Activated CD4-positive, alpha-beta T cell treated with anti-CD3 and anti-CD28 coated beads for 36 hours (primary cell): ENCODE results near the gene BAD. TPM values are rescaled to one million over a fixed set of nuclear protein-coding genes. Genes with fewer than 3 reads are reported as not detected.

Experiments
- ATAC-seq: fragments of 200-7000 bp; cut with Tn5 transposase; one replicate; pipeline ENCODE4 v1.10.0; 2021; ENCODE audit warnings: mild to moderate bottlenecking, moderate library complexity
- CTCF ChIA-PET: fragments of 350-600 bp; sonication (Branson Sonifier 250); formaldehyde crosslinking; loops from one replicate; lab custom pipeline; 2021; ENCODE audit warnings: antibody characterized with exemption; lab: Charles Lee
- POLR2A ChIA-PET: fragments of 350-600 bp; sonication (Branson Sonifier 250); formaldehyde crosslinking; loops from one replicate; lab custom pipeline; 2021; ENCODE audit warnings: antibody characterized with exemption, inconsistent platforms; lab: Charles Lee
- DNase-seq: peaks from one replicate; pipeline ENCODE4 v3.0.0-alpha.2; 2020
- H3K27ac Mint-ChIP-seq: one replicate; pipeline ENCODE4 v1.8.0; 2021; ENCODE audit warnings: mixed read lengths
- H3K27me3 Mint-ChIP-seq: one replicate; pipeline ENCODE4 v1.8.0; 2021; ENCODE audit warnings: mixed read lengths
- H3K36me3 Mint-ChIP-seq: one replicate; pipeline ENCODE4 v1.8.0; 2021; ENCODE audit warnings: low read depth, mixed read lengths
- H3K4me1 Mint-ChIP-seq: one replicate; pipeline ENCODE4 v1.8.0; 2021; ENCODE audit warnings: mixed read lengths
- H3K4me3 Mint-ChIP-seq: one replicate; pipeline ENCODE4 v1.8.0; 2021; ENCODE audit warnings: mild to moderate bottlenecking, moderate library complexity, mixed read lengths
- H3K9me3 Mint-ChIP-seq: one replicate; pipeline ENCODE4 v1.8.0; 2021; ENCODE audit warnings: low read depth, mixed read lengths
- intact Hi-C, 2 experiments: fragments of 100-400 bp; cut with DNase I in 1 of 2; cut with micrococcal nuclease in 1 of 2; formaldehyde crosslinking; loops; one replicate each; pipeline versions ENCODE4 v1.14.2 to v1.15.1; 2022 to 2024; cut with DNase I, micrococcal nuclease
- total RNA-seq, 2 experiments: library from RNA; stranded (reverse); gene quantifications; one replicate each; pipeline ENCODE4 v1.2.3, GENCODE V29; 2021

Gene BAD
- total RNA-seq, 2 experiments from 2014 or later = 21.3 to 22.9 TPM

DNA sequence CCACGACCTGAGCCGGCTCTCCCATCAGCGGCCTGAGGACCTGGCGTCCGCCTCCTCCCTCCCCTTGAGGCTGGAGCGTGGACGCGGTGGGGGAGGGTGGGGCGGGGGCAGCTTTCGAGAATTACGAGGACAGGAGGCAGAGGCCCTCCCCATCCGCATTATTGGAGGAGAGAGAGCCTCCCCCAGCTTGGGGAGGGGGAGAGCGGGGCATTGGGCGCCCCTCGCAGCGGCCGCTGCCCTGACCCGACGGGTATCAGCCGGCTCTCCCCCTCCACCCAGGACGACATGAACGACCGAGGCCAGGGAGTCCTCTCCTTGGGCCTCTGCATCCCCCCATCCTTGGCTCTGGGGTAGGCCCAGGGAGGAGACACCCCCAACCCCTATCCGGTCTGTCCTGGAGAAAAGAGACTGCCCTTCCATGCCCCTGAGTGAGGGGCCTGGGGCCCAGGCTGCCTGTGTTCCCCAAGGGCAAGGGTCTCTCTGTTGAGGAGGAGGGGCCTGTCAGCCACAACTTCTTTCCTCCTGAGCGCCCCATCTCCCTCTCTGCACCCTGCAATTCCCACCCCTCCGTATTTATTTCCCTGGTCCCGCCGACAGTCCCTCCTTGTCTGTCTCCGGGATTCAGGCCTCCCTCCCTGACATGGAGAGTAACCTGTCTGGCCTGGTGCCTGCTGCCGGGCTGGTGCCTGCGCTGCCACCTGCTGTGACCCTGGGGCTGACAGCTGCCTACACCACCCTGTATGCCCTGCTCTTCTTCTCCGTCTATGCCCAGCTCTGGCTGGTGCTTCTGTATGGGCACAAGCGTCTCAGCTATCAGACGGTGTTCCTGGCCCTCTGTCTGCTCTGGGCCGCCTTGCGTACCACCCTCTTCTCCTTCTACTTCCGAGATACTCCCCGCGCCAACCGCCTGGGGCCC is 1.7 kb upstream of the BAD start:
- ChIA-PET POLR2A (no interaction called here), CTCF (interaction anchor here (1.0 to 4.7 kb wide), 3 partner anchors 15 to 419 kb away, joined by 3 to 27 read pairs (median 12); partner anchors contain the start of genes CATSPERZ and ESRRA)
- ATAC-seq = no peak
- Mint-ChIP-seq H3K4me1 (peaks cover 20% of the 10 kb centered on the region), H3K36me3 (peaks cover 6% of the 10 kb centered on the region), H3K9me3 (no peaks in the 10 kb centered on the region), H3K27me3 (peaks cover 9% of the 10 kb centered on the region), H3K27ac (peak overlapping the region; percentile 56), H3K4me3 (peak overlapping the region; percentile 77)
- intact Hi-C loops = loop anchor here (1.0 to 2.0 kb wide), 15 partner anchors 16 to 348 kb away; partner anchors contain the start of genes ESRRA (in 2 of the 2), FKBP2 (in 2 of the 2), COX8A (in 1 of the 2) and DNAJC4 (in 1 of the 2)
- peak; percentile 63 for DNase-seq

DNA sequence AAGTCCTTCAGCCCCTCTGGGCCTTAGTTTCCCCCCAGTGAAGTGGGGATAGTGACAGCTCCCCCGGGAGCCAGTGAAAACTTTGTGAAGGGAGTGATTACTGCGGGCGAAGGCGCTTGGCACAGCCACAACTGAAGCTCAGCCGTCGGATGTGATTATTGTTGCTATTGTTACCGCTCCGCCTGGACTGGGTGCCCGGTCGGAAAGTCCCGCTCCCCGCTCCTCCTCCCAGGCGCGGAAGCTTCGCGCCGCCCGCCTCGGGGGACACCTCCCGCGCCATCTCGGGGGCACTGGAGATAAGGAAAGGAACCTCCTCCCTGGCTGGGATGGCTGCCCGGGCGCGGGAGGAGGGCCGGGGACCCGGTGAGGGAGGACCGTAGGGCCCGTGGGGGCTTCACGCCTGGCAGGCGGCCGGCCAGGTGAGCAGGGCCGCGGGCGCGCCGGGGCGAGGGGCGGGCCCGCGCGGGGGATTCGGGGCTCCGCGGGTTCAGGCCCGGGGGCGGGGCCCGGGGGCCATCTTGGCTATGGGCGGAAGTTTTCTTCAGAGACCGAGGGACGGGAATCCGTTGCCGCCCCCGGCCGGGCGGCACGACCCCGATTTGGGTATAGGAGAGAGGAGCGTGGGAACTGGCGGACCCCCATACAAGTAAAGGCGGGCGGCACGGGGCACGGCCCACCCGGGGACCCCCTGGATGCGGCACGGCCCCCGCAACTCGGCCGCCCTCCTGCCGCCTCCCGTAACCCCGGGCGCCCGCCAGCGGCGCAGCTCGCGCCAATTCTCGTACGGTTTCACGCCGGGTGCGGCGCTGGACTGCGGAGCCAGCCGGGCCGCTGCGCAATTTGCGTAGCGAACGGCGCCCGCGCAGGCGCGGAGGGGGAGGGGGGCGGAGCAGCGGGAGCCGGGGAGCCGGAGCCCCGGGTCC is 758 bp upstream of the BAD start, which contains the start of gene GPR137:
Gene GPR137 (plus strand): TSS at position 887 of the 923 bp plus-strand sequence. CDS start 677 bp downstream, outside the sequence.
- DNase-seq (peak; percentile 92), ATAC-seq (peak; percentile 64)
- no peaks in the 10 kb centered on the region for H3K9me3 Mint-ChIP-seq
- peaks cover under 1% of the 10 kb centered on the region for H3K27me3 Mint-ChIP-seq
- peak within 1 kb of the TSS; percentile 77 for H3K4me3 Mint-ChIP-seq
- peak within 1 kb of the TSS; percentile 85 for H3K27ac Mint-ChIP-seq
- peaks cover 18% of the 10 kb centered on the region for H3K4me1 Mint-ChIP-seq
- intact Hi-C loops = loop anchor here (1.0 to 2.0 kb wide), 16 partner anchors 15 to 347 kb away; partner anchors contain the start of genes ESRRA (in 2 of the 2), FKBP2 (in 2 of the 2), TRMT112 (in 2 of the 2) and COX8A (in 1 of the 2)
- ChIA-PET POLR2A (interaction anchor here (1.1 to 1.3 kb wide), 2 partner anchors 14 to 15 kb away, joined by 4 to 5 read pairs; no protein-coding TSS in a partner anchor), CTCF (interaction anchor here (0.8 to 4.7 kb wide), 4 partner anchors 15 to 81 kb away, joined by 3 to 27 read pairs (median 8); partner anchors contain the start of genes CATSPERZ and ESRRA)
- peaks cover 6% of the 10 kb centered on the region for H3K36me3 Mint-ChIP-seq

DNA sequence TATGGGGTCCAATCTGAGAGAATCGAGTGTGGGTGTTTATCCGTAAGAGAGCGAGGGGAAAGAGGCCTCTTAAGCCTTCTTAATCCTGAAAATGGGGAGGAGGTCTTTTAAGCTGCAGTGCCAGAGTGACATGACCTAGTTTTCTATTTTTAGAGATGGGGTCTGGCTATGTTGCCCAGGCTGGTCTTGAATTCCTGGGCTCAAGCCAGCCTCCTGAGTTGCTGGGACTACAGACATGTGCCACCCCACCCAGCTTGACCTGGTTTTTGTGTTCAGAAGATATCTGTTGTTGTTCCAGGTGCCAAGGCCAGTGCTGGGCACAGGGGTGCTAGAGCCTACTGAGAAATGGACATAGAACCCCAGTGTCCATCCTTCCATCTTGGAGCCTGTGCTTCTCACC is 1.4 kb downstream of the BAD start:
- Mint-ChIP-seq H3K4me1 (peaks cover 18% of the 10 kb centered on the region), H3K9me3 (no peaks in the 10 kb centered on the region), H3K27me3 (no peaks in the 10 kb centered on the region), H3K36me3 (peaks cover 6% of the 10 kb centered on the region), H3K4me3 (peak overlapping the region; percentile 28), H3K27ac (no peak overlapping the region)
- CTCF ChIA-PET = interaction anchor here (0.6 to 4.7 kb wide), 5 partner anchors 11 to 60 kb away, joined by 4 to 27 read pairs (median 6); partner anchors contain the start of genes ESRRA, NUDT22 and TRPT1
- ATAC-seq = no peak
- intact Hi-C loops = no loop called here
- POLR2A ChIA-PET = interaction anchor here (1.0 kb wide), 1 partner anchor 11 kb away, joined by 3 read pairs; no protein-coding TSS in a partner anchor
- DNase-seq = no peak

- no peak for DNase-seq
- Mint-ChIP-seq H3K27ac (no peak overlapping the region), H3K36me3 (peaks cover 6% of the 10 kb centered on the region), H3K4me3 (no peak overlapping the region), H3K27me3 (no peaks in the 10 kb centered on the region), H3K9me3 (no peaks in the 10 kb centered on the region), H3K4me1 (peaks cover 18% of the 10 kb centered on the region)
- intact Hi-C loops = no loop called here
- ATAC-seq = no peak
- CTCF ChIA-PET = interaction anchor here (0.6 to 4.7 kb wide), 4 partner anchors 22 to 61 kb away, joined by 3 to 27 read pairs (median 6); partner anchors contain the start of genes ESRRA and PLCB3
- POLR2A ChIA-PET = interaction anchor here (2.4 kb wide), 1 partner anchor 10 kb away, joined by 12 read pairs; no protein-coding TSS in a partner anchor
Observed at GRCh38 chr11:64281957-64282770, 2.3 kb downstream of the BAD start.

- DNase-seq (no peak), ATAC-seq (no peak)
- Mint-ChIP-seq H3K36me3 (peaks cover 6% of the 10 kb centered on the region), H3K27ac (no peak overlapping the region), H3K9me3 (no peaks in the 10 kb centered on the region), H3K4me3 (no peak overlapping the region), H3K27me3 (no peaks in the 10 kb centered on the region), H3K4me1 (peaks cover 10% of the 10 kb centered on the region)
- CTCF ChIA-PET = interaction anchor here (0.5 to 1.3 kb wide), 2 partner anchors 14 to 310 kb away, joined by 3 read pairs; no protein-coding TSS in a partner anchor
- intact Hi-C loops = no loop called here
- POLR2A ChIA-PET = no interaction called here
Observed at GRCh38 chr11:64278576-64279190, 5.8 kb downstream of the BAD start.

DNA sequence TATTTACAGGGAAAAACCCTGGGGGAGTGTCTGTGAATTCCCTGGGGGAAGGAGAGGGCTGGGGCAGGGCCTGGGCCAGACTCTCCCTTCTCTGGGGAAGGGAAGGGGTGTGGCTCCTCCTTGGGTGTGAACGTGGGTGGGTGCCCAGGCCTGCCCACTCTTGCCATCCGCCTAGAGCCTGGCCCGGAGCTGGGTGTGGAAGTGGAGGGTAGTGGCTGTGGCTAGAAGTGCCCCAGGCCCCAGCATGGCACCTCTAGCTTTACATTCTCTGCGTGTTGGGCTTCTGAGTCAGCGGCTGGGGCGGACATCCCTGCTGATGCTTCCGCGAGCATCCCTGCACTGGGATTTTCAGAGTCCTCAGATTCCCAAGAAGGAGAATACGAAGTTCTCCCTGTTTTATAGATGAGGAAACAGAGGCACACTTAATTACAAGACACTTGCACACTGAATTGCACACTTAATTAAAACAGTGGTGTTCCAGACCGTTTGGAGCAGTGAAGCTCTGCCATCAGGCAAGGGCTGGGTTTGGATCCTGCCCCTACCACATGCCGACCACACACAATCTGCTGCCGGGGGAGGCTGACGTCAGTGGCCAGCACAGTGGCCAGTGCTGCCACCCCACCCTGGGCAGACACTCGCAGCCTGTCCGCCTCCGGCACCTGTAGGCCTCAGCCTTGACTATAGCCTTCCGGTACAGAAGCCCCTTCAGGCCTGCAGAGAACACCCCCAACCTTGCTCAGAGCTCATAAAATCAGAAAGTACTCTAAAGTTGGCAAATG is 7.6 kb downstream of the BAD start:
- no peak overlapping the region for H3K27ac Mint-ChIP-seq
- ChIA-PET CTCF (interaction anchor here (0.8 kb wide), 1 partner anchor 28 kb away, joined by 3 read pairs; no protein-coding TSS in a partner anchor), POLR2A (interaction anchor here (0.6 kb wide), 1 partner anchor 484 kb away, joined by 3 read pairs; no protein-coding TSS in a partner anchor)
- no peaks in the 10 kb centered on the region for H3K27me3 Mint-ChIP-seq
- no peak overlapping the region for H3K4me3 Mint-ChIP-seq
- H3K4me1 Mint-ChIP-seq = peaks cover 5% of the 10 kb centered on the region
- ATAC-seq (no peak), DNase-seq (no peak)
- H3K36me3 Mint-ChIP-seq = peaks cover 2% of the 10 kb centered on the region
- H3K9me3 Mint-ChIP-seq = no peaks in the 10 kb centered on the region
- intact Hi-C loops = no loop called here

GRCh38 chr11:64275841-64276240 is 8.6 kb downstream of the BAD start:
- intact Hi-C loops = no loop called here
- no peak for ATAC-seq
- Mint-ChIP-seq H3K36me3 (no peaks in the 10 kb centered on the region), H3K27me3 (no peaks in the 10 kb centered on the region), H3K4me1 (peaks cover 6% of the 10 kb centered on the region), H3K27ac (no peak overlapping the region), H3K4me3 (no peak overlapping the region), H3K9me3 (no peaks in the 10 kb centered on the region)
- CTCF ChIA-PET = interaction anchor here (0.6 to 0.8 kb wide), 2 partner anchors 29 to 110 kb away, joined by 3 read pairs; partner anchors contain the start of gene MACROD1
- DNase-seq = no peak
- POLR2A ChIA-PET = interaction anchor here (0.6 kb wide), 1 partner anchor 26 kb away, joined by 4 read pairs; no protein-coding TSS in a partner anchor

GRCh38 chr11:64275031-64275800 is 9.2 kb downstream of the BAD start:
- H3K27me3 Mint-ChIP-seq = no peaks in the 10 kb centered on the region
- H3K27ac Mint-ChIP-seq = no peak overlapping the region
- ATAC-seq (no peak), DNase-seq (no peak)
- peaks cover 1% of the 10 kb centered on the region for H3K36me3 Mint-ChIP-seq
- no peak overlapping the region for H3K4me3 Mint-ChIP-seq
- POLR2A ChIA-PET = interaction anchor here (0.6 kb wide), 1 partner anchor 26 kb away, joined by 4 read pairs; no protein-coding TSS in a partner anchor
- CTCF ChIA-PET = interaction anchor here (0.6 kb wide), 2 partner anchors 109 to 721 kb away, joined by 3 read pairs; partner anchors contain the start of gene MACROD1
- no peaks in the 10 kb centered on the region for H3K9me3 Mint-ChIP-seq
- intact Hi-C loops = no loop called here
- peaks cover 6% of the 10 kb centered on the region for H3K4me1 Mint-ChIP-seq
